ENCODE data around the gene SLC24A3. TPM values are rescaled to one million over a fixed set of nuclear protein-coding genes. Genes with fewer than 3 reads are reported as not detected.

The SLC24A3 gene
- total and polyA plus RNA-seq, 2 experiments from 2014 or later: 0.81 to 2.5 TPM

- Histone ChIP-seq H3F3A (replicated peaks; ENCODE audit: low read depth) (no peaks in the 10 kb centered on the region), H3K27ac (ENCODE audit: low read depth) (no peak overlapping the region), H4K20me1 (replicated peaks; ENCODE audit: insufficient read depth) (no peaks in the 10 kb centered on the region), H3K79me2 (replicated peaks; ENCODE audit: insufficient read depth) (no peaks in the 10 kb centered on the region), H3K4me2 (no peak overlapping the region), H3K9me2 (ENCODE audit: insufficient read depth) (peaks cover 13% of the 10 kb centered on the region; the same call in 1 of the 2 replicates), H3K4me1 (ENCODE audit: insufficient read depth) (no peaks in the 10 kb centered on the region), H3K4me3 (no peak overlapping the region), H2AFZ (no peak overlapping the region), H3K27me3 (ENCODE audit: insufficient read depth) (no peaks in the 10 kb centered on the region), H3K36me3 (ENCODE audit: insufficient read depth) (no peaks in the 10 kb centered on the region)
- Mint-ChIP-seq H3K27me3 (ENCODE audit: insufficient read depth, low read depth, poor library complexity) (peaks cover 3% of the 10 kb centered on the region), H3K4me1 (peaks cover 24% of the 10 kb centered on the region), H3K27ac (no peak overlapping the region), H3K9me3 (no peaks in the 10 kb centered on the region), H3K4me3 (no peak overlapping the region), H3K36me3 (ENCODE audit: low read depth) (peaks cover 4% of the 10 kb centered on the region; the same call in 1 of the 3 replicates)
- ATAC-seq (no peak), DNase-seq (ENCODE audit: low spot score) (no peak)
- TF ChIP-seq NANOG (IDR thresholded peaks at IDR 0.05; ENCODE audit: borderline replicate concordance): no peak
Measured at GRCh38 chr20:19361790-19362189, 149.3 kb downstream of the SLC24A3 start.

- no peaks in the 10 kb centered on the region for H3K4me1 ChIP-seq (ENCODE audit: insufficient read depth)
- no peaks in the 10 kb centered on the region for H3K79me2 ChIP-seq (replicated peaks; ENCODE audit: insufficient read depth)
- no peaks in the 10 kb centered on the region for H4K20me1 ChIP-seq (replicated peaks; ENCODE audit: insufficient read depth)
- H3K4me3 Mint-ChIP-seq: no peak overlapping the region
- no peak overlapping the region for H3K27ac Mint-ChIP-seq
- no peaks in the 10 kb centered on the region for H3K36me3 ChIP-seq (ENCODE audit: insufficient read depth)
- no peak overlapping the region for H2AFZ ChIP-seq
- H3K27me3 ChIP-seq (ENCODE audit: insufficient read depth): no peaks in the 10 kb centered on the region
- H3F3A ChIP-seq (replicated peaks; ENCODE audit: low read depth): no peaks in the 10 kb centered on the region
- H3K27ac ChIP-seq (ENCODE audit: low read depth): no peak overlapping the region
- no peak overlapping the region for H3K4me2 ChIP-seq
- peaks cover 14% of the 10 kb centered on the region; the same call in 1 of the 2 replicates for H3K9me2 ChIP-seq (ENCODE audit: insufficient read depth)
- DNase-seq (ENCODE audit: low spot score) (no peak), ATAC-seq (no peak)
- H3K27me3 Mint-ChIP-seq (ENCODE audit: insufficient read depth, low read depth, poor library complexity): peaks cover 3% of the 10 kb centered on the region
- no peak overlapping the region for H3K4me3 ChIP-seq
- peaks cover 4% of the 10 kb centered on the region; the same call in 1 of the 3 replicates for H3K36me3 Mint-ChIP-seq (ENCODE audit: low read depth)
- peaks cover 24% of the 10 kb centered on the region for H3K4me1 Mint-ChIP-seq
- H3K9me3 Mint-ChIP-seq: no peaks in the 10 kb centered on the region
- TF ChIP-seq EZH2 (IDR thresholded peaks at IDR 0.05; ENCODE audit: low read depth, unreplicated experiment): no peak
- no peak for TF ChIP-seq JUNB (IDR thresholded peaks at IDR 0.05; ENCODE audit: unreplicated experiment)
- no peak for TF ChIP-seq ZNF331 (CRISPR knock-in tag; IDR thresholded peaks at IDR 0.05; ENCODE audit: low read depth)
- no peak for TF ChIP-seq ZNF114 (CRISPR knock-in tag; IDR thresholded peaks at IDR 0.05)
- TF ChIP-seq CTCF (conservative IDR thresholded peaks at IDR 0.05; ENCODE audit: low read depth in 2 of 2): no peak
- TF ChIP-seq NANOG (IDR thresholded peaks at IDR 0.05; ENCODE audit: borderline replicate concordance): no peak
- no peak for TF ChIP-seq REST (IDR thresholded peaks at IDR 0.05; ENCODE audit: unreplicated experiment)
- no peak for TF ChIP-seq EZH2phosphoT487 (IDR thresholded peaks at IDR 0.05; ENCODE audit: unreplicated experiment)
- TF ChIP-seq STAT1 (IDR thresholded peaks at IDR 0.05; ENCODE audit: unreplicated experiment): no peak
- TF ChIP-seq CREB1 (CRISPR knock-in tag; IDR thresholded peaks at IDR 0.05; ENCODE audit: low read depth): no peak
- TF ChIP-seq POLR2AphosphoS5 (IDR thresholded peaks at IDR 0.05; ENCODE audit: low read depth): no peak
Measured at GRCh38 chr20:19363476-19363875, 151.0 kb downstream of the SLC24A3 start.
